Activated naive CD4-positive, alpha-beta T cell treated with anti-CD3 and anti-CD28 coated beads, Interleukin-2, amount 50 U/mL, for 16 hours (primary cell): ENCODE data around the gene CRYGB.
"Not testable (repeated sequence)": the region's sequence is repeated elsewhere in the genome, so short reads cannot be mapped to it uniquely, and the experiment has no call there.

ENCODE experiments used
- DNase-seq: peaks from one replicate; pipeline ENCODE4 v3.0.0-alpha.2; 2020

The CRYGB gene

GRCh38 chr2:208148803-208149202 lies 2.8 kb upstream of the CRYGB start:
- no peak for DNase-seq

- no peak for DNase-seq
These were observed 1.8 kb upstream of the CRYGB start for GRCh38 chr2:208147759-208148158.

GRCh38 chr2:208147008-208147407 lies 1.1 kb upstream of the CRYGB start:
- no peak for DNase-seq

- DNase-seq, result no peak
These were observed 2.8 kb downstream of the CRYGB start for GRCh38 chr2:208142925-208143799.

GRCh38 chr2:208142240-208142924 lies 3.6 kb downstream of the CRYGB start:
- DNase-seq, result no peak

- DNase-seq, result no peak
These were observed 6.5 kb downstream of the CRYGB start for GRCh38 chr2:208139447-208139846.

- not testable (repeated sequence) for DNase-seq
These were observed 7.6 kb downstream of the CRYGB start for GRCh38 chr2:208138334-208138733.

GRCh38 chr2:208136716-208137094 lies 9.3 kb downstream of the CRYGB start:
- no peak for DNase-seq

- DNase-seq, result no peak
These were observed 9.9 kb downstream of the CRYGB start for GRCh38 chr2:208135794-208136715.

- DNase-seq, result no peak
These were observed 10.9 kb downstream of the CRYGB start for GRCh38 chr2:208134928-208135586.

GRCh38 chr2:208130712-208131110 lies 15.2 kb downstream of the CRYGB start:
- no peak for DNase-seq

GRCh38 chr2:208129744-208130711 lies 15.9 kb downstream of the CRYGB start, which contains the start of gene CRYGC:
TSS of gene CRYGC (minus strand) at chr2:208129828. CDS start at chr2:208129792, 36 bp downstream.
- DNase-seq, result no peak

- DNase-seq, result no peak
These were observed 17.8 kb downstream of the CRYGB start for GRCh38 chr2:208128136-208128535.

GRCh38 chr2:208127090-208127489 lies 18.9 kb downstream of the CRYGB start:
- DNase-seq, result no peak

GRCh38 chr2:208125251-208125650 lies 20.7 kb downstream of the CRYGB start:
- no peak for DNase-seq

GRCh38 chr2:208124013-208124715 lies 21.8 kb downstream of the CRYGB start, which contains the start of gene CRYGD:
TSS of gene CRYGD (minus strand) at chr2:208124524. CDS start at chr2:208124473, 51 bp downstream.
- not testable (repeated sequence) for DNase-seq

- no peak for DNase-seq
These were observed 23.7 kb downstream of the CRYGB start for GRCh38 chr2:208122248-208122647.

GRCh38 chr2:208118918-208119317 lies 27.0 kb downstream of the CRYGB start:
- no peak for DNase-seq

GRCh38 chr2:208117390-208117789 lies 28.6 kb downstream of the CRYGB start:
- DNase-seq, result not testable (repeated sequence)

- DNase-seq, result no peak
These were observed 33.0 kb downstream of the CRYGB start for GRCh38 chr2:208112969-208113368.
